ENCODE measurements around the gene RCOR1.

The RCOR1 gene

GRCh38 chr14:102726191-102726949 lies 133.9 kb downstream of the RCOR1 start:
- no peak for DNase-seq (ENCODE audit: low read depth)

- no peak for DNase-seq (ENCODE audit: low read depth)
These were observed 135.1 kb downstream of the RCOR1 start for GRCh38 chr14:102727336-102728095.

- DNase-seq (ENCODE audit: low read depth) = no peak
These were observed 136.1 kb downstream of the RCOR1 start for GRCh38 chr14:102728501-102728900.

- DNase-seq (ENCODE audit: low read depth) = no peak
These were observed 136.8 kb downstream of the RCOR1 start for GRCh38 chr14:102729268-102729667.

GRCh38 chr14:102729825-102730224 lies 137.4 kb downstream of the RCOR1 start:
- DNase-seq (ENCODE audit: low read depth) = no peak

GRCh38 chr14:102731101-102731870 lies 138.8 kb downstream of the RCOR1 start:
- DNase-seq (ENCODE audit: low read depth) = no peak

GRCh38 chr14:102731871-102732800 lies 139.7 kb downstream of the RCOR1 start:
- no peak for DNase-seq (ENCODE audit: low read depth)

- DNase-seq (ENCODE audit: low read depth) = no peak
These were observed 140.5 kb downstream of the RCOR1 start for GRCh38 chr14:102732924-102733323.

GRCh38 chr14:102733326-102733725 lies 140.9 kb downstream of the RCOR1 start:
- DNase-seq (ENCODE audit: low read depth) = no peak

- no peak for DNase-seq (ENCODE audit: low read depth)
These were observed 142.0 kb downstream of the RCOR1 start for GRCh38 chr14:102734436-102734835.

- no peak for DNase-seq (ENCODE audit: low read depth)
These were observed 144.5 kb downstream of the RCOR1 start for GRCh38 chr14:102736956-102737355.

GRCh38 chr14:102737402-102738372 lies 145.2 kb downstream of the RCOR1 start:
- no peak for DNase-seq (ENCODE audit: low read depth)

GRCh38 chr14:102738373-102739189 lies 146.1 kb downstream of the RCOR1 start:
- DNase-seq (ENCODE audit: low read depth) = no peak

GRCh38 chr14:102739190-102739469 lies 146.7 kb downstream of the RCOR1 start:
- no peak for DNase-seq (ENCODE audit: low read depth)

GRCh38 chr14:102746634-102747438 lies 154.4 kb downstream of the RCOR1 start:
- DNase-seq (ENCODE audit: low read depth) = no peak

GRCh38 chr14:102748806-102749205 lies 156.4 kb downstream of the RCOR1 start:
- DNase-seq (ENCODE audit: low read depth) = no peak

GRCh38 chr14:102749393-102750305 lies 157.2 kb downstream of the RCOR1 start:
- no peak for DNase-seq (ENCODE audit: low read depth)

GRCh38 chr14:102750376-102750775 lies 157.9 kb downstream of the RCOR1 start:
- no peak for DNase-seq (ENCODE audit: low read depth)

All from GM04504 (cell line).